ENCODE measurements around the gene TMEM176A.

GRCh38 chr7:150801242-150801945 lies 825 bp downstream of the TMEM176A start:
- TF ChIP-seq CTCF (IDR thresholded peaks at IDR 0.05) (no peak), POLR2A (IDR thresholded peaks at IDR 0.05) (no peak)
